Stimulated activated CD4-positive, alpha-beta T cell treated with anti-CD3 and anti-CD28 coated beads, Interleukin-12 subunit alpha, Interleukin-12 subunit beta, amount 100 ng/mL, for 48 hours (primary cell): ENCODE results near the gene DSTYK.
"Not testable (repeated sequence)": the region's sequence is repeated elsewhere in the genome, so short reads cannot be mapped to it uniquely, and the experiment has no call there.

Experiments
- DNase-seq, 3 donors: peaks; one replicate each; pipeline ENCODE4 v3.0.0-alpha.2; 2020; ENCODE audit warnings: low read depth in 2 of 3, low spot score in 1 of 3

Gene DSTYK

GRCh38 chr1:205240569-205240968 is 29.1 kb upstream of the DSTYK start:
- no peak for DNase-seq

GRCh38 chr1:205240118-205240517 is 28.6 kb upstream of the DSTYK start:
- DNase-seq, result no peak

- no peak for DNase-seq
These were observed 27.6 kb upstream of the DSTYK start for GRCh38 chr1:205239078-205239477.

- peak; percentile 56 to 66 (median 57) for DNase-seq
These were observed 26.3 kb upstream of the DSTYK start for GRCh38 chr1:205237526-205238484.

GRCh38 chr1:205236951-205237475 is 25.5 kb upstream of the DSTYK start:
- DNase-seq, result no peak

- DNase-seq, result no peak
These were observed 25.0 kb upstream of the DSTYK start for GRCh38 chr1:205236526-205236925.

GRCh38 chr1:205235951-205236350 is 24.4 kb upstream of the DSTYK start:
- DNase-seq, result no peak

- not testable (repeated sequence) for DNase-seq
These were observed 22.5 kb upstream of the DSTYK start for GRCh38 chr1:205233986-205234385.

GRCh38 chr1:205232945-205233397 is 21.5 kb upstream of the DSTYK start:
- DNase-seq, result no peak

GRCh38 chr1:205232127-205232820 is 20.8 kb upstream of the DSTYK start:
- no peak for DNase-seq

GRCh38 chr1:205230982-205231381 is 19.5 kb upstream of the DSTYK start:
- no peak for DNase-seq

GRCh38 chr1:205229916-205230700 is 18.6 kb upstream of the DSTYK start:
- no peak for DNase-seq

GRCh38 chr1:205229399-205229871 is 17.9 kb upstream of the DSTYK start:
- DNase-seq, result peak; percentile 56 to 71 (median 65)

- DNase-seq, result no peak
These were observed 16.6 kb upstream of the DSTYK start for GRCh38 chr1:205228093-205228521.

- peak; percentile 70 to 81 (median 78) for DNase-seq
These were observed 16.1 kb upstream of the DSTYK start, which contains the start of gene TMCC2 for GRCh38 chr1:205227584-205228013. Gene TMCC2, plus strand, starts transcription at chr1:205227946. Its CDS starts 619 bp downstream, at chr1:205228565.

- no peak for DNase-seq
These were observed 15.5 kb upstream of the DSTYK start for GRCh38 chr1:205226868-205227583.

- no peak for DNase-seq
These were observed 14.6 kb upstream of the DSTYK start for GRCh38 chr1:205225901-205226765.

- no peak for DNase-seq
These were observed 13.2 kb upstream of the DSTYK start for GRCh38 chr1:205224736-205225135.

- no peak for DNase-seq
These were observed 8.9 kb upstream of the DSTYK start for GRCh38 chr1:205220421-205220820.
